ENCODE measurements around the gene AUTS2.

The AUTS2 gene

GRCh38 chr7:70372768-70373515, 774.7 kb downstream of the AUTS2 start:
- TF ChIP-seq CTCF (IDR thresholded peaks at IDR 0.05; ENCODE audit: low read depth, low read length, missing control alignments), result no peak

DNA sequence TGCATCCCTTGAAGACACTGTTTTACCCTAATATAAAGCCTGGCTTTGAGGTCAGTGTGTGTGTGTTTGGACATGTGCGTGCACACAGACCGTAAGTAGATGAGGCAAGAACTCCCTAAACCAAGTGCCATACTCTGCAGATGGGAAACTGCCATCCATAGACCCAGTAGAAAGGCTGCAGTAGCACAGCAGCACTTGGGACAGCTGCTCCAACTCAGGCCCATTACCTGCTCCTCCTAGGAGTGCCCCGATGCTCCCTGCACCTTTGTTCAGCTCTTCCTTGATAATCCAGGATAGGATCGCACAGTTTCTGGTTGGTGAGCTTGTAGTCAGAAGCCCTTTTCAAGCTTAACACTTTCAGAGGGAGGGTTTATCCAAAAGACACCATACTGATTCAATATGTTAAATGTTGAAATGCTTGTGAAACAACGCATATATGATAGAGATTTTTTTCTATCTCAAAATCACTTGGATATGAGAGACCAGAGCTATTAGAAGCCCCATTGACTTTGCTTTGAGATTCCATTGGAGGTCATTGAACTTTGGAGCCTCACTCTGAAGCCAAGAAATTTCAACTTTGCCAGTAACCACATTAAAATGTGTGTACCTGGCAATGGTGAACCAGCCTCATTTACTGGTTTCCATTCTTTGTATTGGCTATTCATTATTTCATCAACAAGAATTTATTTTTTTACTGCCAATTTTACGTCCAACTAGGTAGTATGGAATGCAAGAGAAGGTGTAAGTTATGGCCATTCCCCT, 776.7 kb downstream of the AUTS2 start:
- TF ChIP-seq CTCF (IDR thresholded peaks at IDR 0.05; ENCODE audit: low read depth, low read length, missing control alignments), result no peak
- no peak for DNase-seq (ENCODE audit: low read depth)
- no peak overlapping the region for H3K4me3 ChIP-seq (ENCODE audit: low read depth, low read length)

More at GRCh38 chr7:70372768-70373515, 774.7 kb downstream of the AUTS2 start:
- no peak for DNase-seq (ENCODE audit: low read depth)
- no peak overlapping the region for H3K4me3 ChIP-seq (ENCODE audit: low read depth, low read length)

GRCh38 chr7:70376561-70377031, 778.3 kb downstream of the AUTS2 start:
- TF ChIP-seq CTCF (IDR thresholded peaks at IDR 0.05; ENCODE audit: low read depth, low read length, missing control alignments), result no peak
- no peak for DNase-seq (ENCODE audit: low read depth)
- H3K4me3 ChIP-seq (ENCODE audit: low read depth, low read length), result no peak overlapping the region

GRCh38 chr7:70377957-70378356, 779.7 kb downstream of the AUTS2 start:
- no peak overlapping the region for H3K4me3 ChIP-seq (ENCODE audit: low read depth, low read length)
- no peak for TF ChIP-seq CTCF (IDR thresholded peaks at IDR 0.05; ENCODE audit: low read depth, low read length, missing control alignments)
- DNase-seq (ENCODE audit: low read depth), result no peak

DNA sequence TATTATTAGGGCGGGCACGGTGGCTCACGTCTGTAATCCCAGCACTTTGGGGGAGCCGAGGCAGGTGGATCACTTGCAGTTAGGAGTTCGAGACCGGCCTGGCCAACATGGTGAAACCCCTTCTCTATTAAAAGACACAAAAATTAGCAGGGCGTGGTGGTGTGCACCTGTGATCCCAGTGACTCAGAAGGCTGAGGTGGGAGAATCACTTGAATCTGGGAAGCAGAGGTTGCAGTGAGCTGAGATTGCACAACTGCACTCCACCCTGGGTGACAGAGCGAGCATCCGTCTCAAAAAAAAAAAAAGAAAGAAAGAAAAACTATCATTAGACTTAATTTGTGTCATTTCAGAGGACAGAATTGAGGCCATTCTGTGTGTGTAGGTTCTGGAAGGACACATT, 780.9 kb downstream of the AUTS2 start:
- no peak overlapping the region for H3K4me3 ChIP-seq (ENCODE audit: low read depth, low read length)
- DNase-seq (ENCODE audit: low read depth), result no peak
- TF ChIP-seq CTCF (IDR thresholded peaks at IDR 0.05; ENCODE audit: low read depth, low read length, missing control alignments), result no peak

DNA sequence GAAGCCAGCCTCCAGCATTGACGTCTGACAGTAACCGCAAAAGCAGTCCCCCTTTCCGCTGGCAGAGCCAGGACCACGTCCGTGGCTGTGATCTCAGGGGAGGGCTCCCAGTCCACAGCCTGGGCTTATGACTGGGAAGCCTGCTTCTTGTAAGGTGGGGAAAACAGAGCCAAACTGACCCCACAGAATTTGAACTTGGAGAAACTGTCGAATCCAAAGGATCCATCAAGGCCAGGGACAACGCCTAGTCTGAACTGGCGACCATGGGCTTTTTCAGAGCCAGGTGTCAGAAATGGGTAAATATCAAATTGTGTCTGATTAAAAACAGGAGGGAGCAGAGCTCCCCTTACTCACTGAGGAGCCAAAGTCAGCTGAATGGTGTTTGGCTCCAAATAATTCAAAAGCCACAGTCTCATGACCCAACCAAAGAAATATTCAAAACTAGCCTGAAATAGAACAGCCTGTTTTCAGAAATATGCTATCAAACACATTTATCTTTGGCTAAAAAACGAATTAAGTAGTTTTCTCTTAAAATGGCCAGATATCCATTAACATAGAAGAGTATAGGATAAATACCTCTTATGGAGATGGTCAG, 782.2 kb downstream of the AUTS2 start:
- H3K4me3 ChIP-seq (ENCODE audit: low read depth, low read length), result no peak overlapping the region
- DNase-seq (ENCODE audit: low read depth), result no peak
- TF ChIP-seq CTCF (IDR thresholded peaks at IDR 0.05; ENCODE audit: low read depth, low read length, missing control alignments), result no peak

All from GM12864 (cell line).